ENCODE measurements around the gene PRKN. TPM values are rescaled to one million over a fixed set of nuclear protein-coding genes. Genes with fewer than 3 reads are reported as not detected.

PRKN gene
- total RNA-seq, 2 experiments from 2014 or later = not detected

DNA sequence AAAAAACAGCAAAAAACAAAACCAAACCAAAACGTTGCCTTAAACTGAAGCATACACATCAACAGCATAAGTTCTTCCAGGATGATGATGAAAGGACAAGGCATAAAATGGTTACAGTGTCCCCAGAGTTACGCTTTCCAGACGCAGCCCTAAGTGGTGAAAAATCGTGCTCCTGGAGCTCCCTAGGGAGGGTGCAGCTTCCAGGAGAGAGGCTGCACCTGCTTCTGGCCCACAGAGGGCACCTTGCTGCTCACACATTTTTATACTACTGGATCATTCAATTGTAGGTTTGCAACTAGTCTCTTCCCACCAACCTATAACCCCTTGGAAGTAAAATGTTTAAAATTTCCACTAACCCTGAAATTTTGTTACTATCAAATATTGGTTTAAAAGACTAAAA, 115.0 kb downstream of the PRKN start:
- no peaks in the 10 kb centered on the region for H3K4me1 Mint-ChIP-seq
- H3K9me3 Mint-ChIP-seq (ENCODE audit: low read depth) = no peaks in the 10 kb centered on the region
- ATAC-seq (no peak), DNase-seq (no peak)
- H3K27ac Mint-ChIP-seq = no peak overlapping the region
- H3K4me3 Mint-ChIP-seq = no peak overlapping the region
- no peaks in the 10 kb centered on the region for H3K27me3 Mint-ChIP-seq
- CTCF ChIA-PET = interaction anchor here (0.8 kb wide), 1 partner anchor 21 kb away, joined by 3 read pairs; no protein-coding TSS in a partner anchor
- no peaks in the 10 kb centered on the region for H3K36me3 Mint-ChIP-seq

DNA sequence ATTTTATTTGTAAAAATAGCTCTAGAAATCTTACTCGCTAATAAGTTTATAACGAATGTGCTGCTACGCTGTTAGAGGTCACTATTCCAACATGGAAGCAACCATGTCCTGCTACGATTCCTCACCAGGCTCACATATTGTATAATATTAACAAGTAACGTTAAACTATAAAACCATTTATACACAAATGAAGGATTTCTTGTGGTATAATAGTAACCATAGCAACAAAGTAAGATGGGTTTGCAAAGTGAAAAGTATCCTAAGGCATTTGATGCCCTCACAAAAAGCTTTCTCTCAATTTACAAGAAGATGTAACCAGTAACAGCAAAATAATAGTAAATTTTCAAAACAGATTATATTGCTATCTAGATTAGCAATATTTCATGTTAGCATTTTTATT, 117.2 kb downstream of the PRKN start:
- DNase-seq = no peak
- Mint-ChIP-seq H3K4me3 (no peak overlapping the region), H3K27me3 (no peaks in the 10 kb centered on the region), H3K4me1 (no peaks in the 10 kb centered on the region), H3K36me3 (no peaks in the 10 kb centered on the region), H3K27ac (no peak overlapping the region), H3K9me3 (ENCODE audit: low read depth) (no peaks in the 10 kb centered on the region)
- ATAC-seq = no peak
- CTCF ChIA-PET = no interaction called here

GRCh38 chr6:162605881-162606280, 121.7 kb downstream of the PRKN start:
- no peak overlapping the region for H3K4me3 Mint-ChIP-seq
- CTCF ChIA-PET = no interaction called here
- DNase-seq = no peak

GRCh38 chr6:162603231-162604015, 124.1 kb downstream of the PRKN start:
- no peaks in the 10 kb centered on the region for H3K4me1 Mint-ChIP-seq
- no peaks in the 10 kb centered on the region for H3K9me3 Mint-ChIP-seq (ENCODE audit: low read depth)
- CTCF ChIA-PET = no interaction called here
- H3K27ac Mint-ChIP-seq = no peak overlapping the region
- H3K4me3 Mint-ChIP-seq = no peak overlapping the region
- DNase-seq (no peak), ATAC-seq (no peak)
- no peaks in the 10 kb centered on the region for H3K27me3 Mint-ChIP-seq
- H3K36me3 Mint-ChIP-seq = no peaks in the 10 kb centered on the region

More at GRCh38 chr6:162605881-162606280, 121.7 kb downstream of the PRKN start:
- Mint-ChIP-seq H3K36me3 (no peaks in the 10 kb centered on the region), H3K27ac (no peak overlapping the region), H3K27me3 (no peaks in the 10 kb centered on the region), H3K4me1 (no peaks in the 10 kb centered on the region), H3K9me3 (ENCODE audit: low read depth) (no peaks in the 10 kb centered on the region)
- ATAC-seq = no peak

DNA sequence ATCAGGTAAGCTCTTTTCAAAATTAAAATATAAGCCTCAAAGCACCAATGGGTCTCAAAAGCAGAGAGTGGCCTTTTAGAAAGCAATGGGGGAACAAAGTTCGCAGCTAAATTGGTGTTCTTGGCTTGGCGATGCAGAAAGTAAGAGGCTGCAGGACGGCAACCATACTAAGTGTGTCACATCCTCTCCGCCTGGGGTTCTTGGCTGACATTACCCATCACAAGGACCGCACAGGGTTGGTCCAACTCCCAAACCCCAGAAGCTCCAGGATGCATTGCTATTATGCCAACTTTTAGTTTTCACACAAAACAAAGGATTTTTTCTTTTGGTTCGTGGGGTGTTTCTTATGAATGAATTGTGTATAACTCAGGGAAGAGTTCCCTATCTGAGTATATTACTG, 124.8 kb downstream of the PRKN start:
- H3K4me1 Mint-ChIP-seq = no peaks in the 10 kb centered on the region
- ATAC-seq (no peak), DNase-seq (no peak)
- H3K27me3 Mint-ChIP-seq = no peaks in the 10 kb centered on the region
- H3K4me3 Mint-ChIP-seq = no peak overlapping the region
- CTCF ChIA-PET = no interaction called here
- no peak overlapping the region for H3K27ac Mint-ChIP-seq
- H3K36me3 Mint-ChIP-seq = no peaks in the 10 kb centered on the region
- no peaks in the 10 kb centered on the region for H3K9me3 Mint-ChIP-seq (ENCODE audit: low read depth)

DNA sequence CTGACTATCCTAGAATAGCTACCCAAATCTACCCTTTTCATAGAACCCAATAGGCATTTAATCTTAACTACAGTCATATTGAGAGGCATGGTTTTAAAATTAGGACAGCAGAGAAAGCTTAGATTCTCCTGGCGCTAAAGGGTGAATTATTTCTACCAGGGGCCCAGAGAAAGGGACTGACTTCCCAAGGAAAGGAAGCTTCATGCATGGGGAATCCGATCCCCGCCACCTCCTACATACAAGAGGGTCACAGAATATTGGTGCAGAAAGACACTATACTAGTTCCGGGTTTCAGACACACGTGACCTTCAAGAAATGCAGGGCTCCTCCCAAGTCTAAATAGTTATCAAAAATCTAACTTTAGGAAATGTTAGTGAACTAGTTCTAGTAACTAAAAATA, 130.9 kb downstream of the PRKN start:
- Mint-ChIP-seq H3K4me1 (no peaks in the 10 kb centered on the region), H3K4me3 (no peak overlapping the region), H3K36me3 (no peaks in the 10 kb centered on the region), H3K27me3 (no peaks in the 10 kb centered on the region), H3K27ac (no peak overlapping the region), H3K9me3 (ENCODE audit: low read depth) (no peaks in the 10 kb centered on the region)
- DNase-seq = no peak
- no peak for ATAC-seq
- CTCF ChIA-PET = no interaction called here

DNA sequence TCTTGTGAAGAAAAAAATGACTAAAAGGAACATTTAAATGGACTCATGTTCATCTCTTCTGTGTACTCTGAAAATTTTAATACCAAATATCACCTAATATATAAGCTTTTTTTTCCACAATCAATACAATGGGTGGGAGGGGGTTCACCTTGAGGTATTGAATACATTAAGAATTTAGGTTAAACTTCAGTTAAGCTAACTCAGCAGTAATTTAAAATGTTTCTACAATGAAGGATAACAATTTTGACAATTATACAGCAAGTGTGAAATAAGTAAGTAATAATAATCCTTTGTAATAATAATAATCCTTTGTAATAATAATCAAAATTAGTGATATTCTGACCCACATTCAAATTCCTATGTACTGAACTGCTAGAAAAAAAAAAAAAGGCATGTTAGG, 136.0 kb downstream of the PRKN start:
- no peaks in the 10 kb centered on the region for H3K4me1 Mint-ChIP-seq
- no peak overlapping the region for H3K4me3 Mint-ChIP-seq
- H3K36me3 Mint-ChIP-seq = no peaks in the 10 kb centered on the region
- no peak for ATAC-seq
- no peaks in the 10 kb centered on the region for H3K27me3 Mint-ChIP-seq
- CTCF ChIA-PET = no interaction called here
- H3K9me3 Mint-ChIP-seq (ENCODE audit: low read depth) = no peaks in the 10 kb centered on the region
- no peak for DNase-seq
- no peak overlapping the region for H3K27ac Mint-ChIP-seq

DNA sequence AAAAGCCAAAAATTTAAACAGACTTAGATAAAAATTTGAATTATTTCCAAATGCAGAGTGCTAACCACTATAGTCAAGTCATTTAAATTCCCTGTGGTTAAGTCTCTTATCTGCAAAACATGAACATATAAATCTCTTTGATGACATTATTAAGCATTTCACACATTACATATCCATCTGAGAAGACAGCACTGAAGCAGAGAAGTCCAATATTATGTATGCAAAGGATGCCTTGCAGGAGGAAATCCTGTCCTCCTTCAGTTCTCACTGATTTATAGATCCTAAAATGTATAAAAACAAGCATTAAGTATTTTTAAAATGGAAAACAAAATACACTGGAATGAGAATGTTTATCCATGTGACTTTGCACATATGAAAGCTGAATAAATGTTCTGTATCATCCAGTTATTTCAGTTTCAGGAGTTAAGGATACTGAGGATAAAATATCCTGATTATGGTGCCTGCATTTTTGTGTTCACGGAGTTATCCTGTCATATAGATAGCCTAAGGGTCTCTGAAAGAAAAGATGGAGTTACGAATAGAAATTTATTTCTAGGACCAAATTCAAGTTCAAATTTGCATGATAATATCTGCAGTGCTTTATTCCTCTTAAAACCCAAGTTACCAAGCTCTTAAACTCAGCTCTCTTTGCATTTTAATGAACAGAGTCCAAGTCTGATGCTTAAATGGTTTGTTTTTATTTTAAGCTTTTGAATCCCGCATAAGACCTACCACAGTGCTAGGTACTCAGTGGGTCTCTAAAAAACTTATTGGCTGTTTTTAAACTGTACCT, 145.4 kb downstream of the PRKN start:
- CTCF ChIA-PET = no interaction called here
- Mint-ChIP-seq H3K27me3 (no peaks in the 10 kb centered on the region), H3K36me3 (no peaks in the 10 kb centered on the region), H3K27ac (no peak overlapping the region), H3K4me3 (no peak overlapping the region), H3K9me3 (ENCODE audit: low read depth) (no peaks in the 10 kb centered on the region), H3K4me1 (no peaks in the 10 kb centered on the region)
- ATAC-seq = no peak
- DNase-seq = no peak

DNA sequence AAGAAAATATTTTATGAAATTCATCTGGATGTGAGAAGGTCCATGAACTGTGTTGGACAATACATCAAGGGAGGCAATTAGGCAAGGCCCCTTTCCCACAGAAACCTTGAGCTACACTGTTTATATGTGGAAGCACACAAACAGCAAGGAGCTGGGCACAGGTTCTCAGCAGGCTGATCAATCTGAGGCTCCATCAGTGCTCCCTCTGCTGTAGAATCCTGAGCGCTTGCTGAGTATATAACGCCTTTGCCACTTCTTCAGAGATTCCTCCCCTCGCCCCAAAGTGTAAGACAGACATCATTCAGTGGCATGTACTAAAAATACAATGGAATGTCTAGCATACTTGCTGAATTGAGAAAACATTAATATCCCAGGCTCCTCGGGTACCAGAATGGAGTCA, 146.9 kb downstream of the PRKN start:
- CTCF ChIA-PET = no interaction called here
- H3K4me1 Mint-ChIP-seq = no peaks in the 10 kb centered on the region
- H3K9me3 Mint-ChIP-seq (ENCODE audit: low read depth) = no peaks in the 10 kb centered on the region
- no peaks in the 10 kb centered on the region for H3K36me3 Mint-ChIP-seq
- H3K27ac Mint-ChIP-seq = no peak overlapping the region
- ATAC-seq = no peak
- no peak overlapping the region for H3K4me3 Mint-ChIP-seq
- no peak for DNase-seq
- H3K27me3 Mint-ChIP-seq = no peaks in the 10 kb centered on the region

- no peaks in the 10 kb centered on the region for H3K4me1 Mint-ChIP-seq
- no peaks in the 10 kb centered on the region for H3K27me3 Mint-ChIP-seq
- no peak for ATAC-seq
- CTCF ChIA-PET = no interaction called here
- no peak overlapping the region for H3K4me3 Mint-ChIP-seq
- no peaks in the 10 kb centered on the region for H3K9me3 Mint-ChIP-seq (ENCODE audit: low read depth)
- no peak overlapping the region for H3K27ac Mint-ChIP-seq
- no peaks in the 10 kb centered on the region for H3K36me3 Mint-ChIP-seq
- no peak for DNase-seq
These were observed 151.6 kb downstream of the PRKN start for GRCh38 chr6:162576016-162576415.

DNA sequence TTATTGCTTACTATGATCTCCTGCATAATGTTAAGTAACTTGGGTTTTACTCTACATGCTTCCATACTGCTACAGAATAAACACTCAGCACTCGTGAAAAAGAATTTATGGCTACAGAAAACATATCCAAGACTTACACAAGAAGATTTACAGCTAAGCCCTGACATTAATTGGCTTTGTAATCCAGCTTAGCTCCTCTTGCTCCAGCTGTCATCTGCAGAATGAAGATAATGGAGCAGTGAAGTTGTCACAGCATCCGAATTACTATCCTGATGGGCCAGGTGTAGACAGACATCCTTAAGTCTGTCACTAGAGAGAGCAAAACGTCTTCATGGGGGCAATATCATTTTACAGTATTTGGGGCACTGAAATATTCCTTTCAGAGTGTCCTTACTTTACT, 155.3 kb downstream of the PRKN start:
- Mint-ChIP-seq H3K9me3 (ENCODE audit: low read depth) (peaks cover 3% of the 10 kb centered on the region), H3K36me3 (no peaks in the 10 kb centered on the region), H3K4me1 (no peaks in the 10 kb centered on the region), H3K27me3 (no peaks in the 10 kb centered on the region), H3K4me3 (no peak overlapping the region), H3K27ac (no peak overlapping the region)
- ATAC-seq (no peak), DNase-seq (no peak)
- CTCF ChIA-PET = no interaction called here

DNA sequence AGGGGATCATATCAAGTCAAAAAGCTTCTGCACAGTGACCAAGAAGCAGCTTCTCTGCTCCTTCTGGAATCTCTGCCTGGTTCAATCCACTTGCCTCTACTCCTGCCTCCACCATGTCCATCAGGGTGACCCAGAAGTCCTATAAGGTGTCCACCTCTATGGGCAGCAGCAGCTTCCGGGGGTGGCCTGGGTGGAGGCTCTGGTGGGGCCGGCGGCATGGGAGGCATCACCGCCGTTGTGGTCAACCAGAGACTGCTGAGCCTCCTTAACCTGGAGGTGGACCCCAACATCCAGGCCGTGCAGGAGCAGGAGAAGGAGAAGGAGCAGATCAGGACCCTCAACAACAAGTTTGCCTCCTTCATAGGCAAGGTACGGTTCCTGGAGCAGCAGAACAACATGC, 159.3 kb downstream of the PRKN start:
- H3K9me3 Mint-ChIP-seq (ENCODE audit: low read depth) = peaks cover 3% of the 10 kb centered on the region
- H3K36me3 Mint-ChIP-seq = no peaks in the 10 kb centered on the region
- no peak overlapping the region for H3K27ac Mint-ChIP-seq
- DNase-seq (no peak), ATAC-seq (no peak)
- H3K27me3 Mint-ChIP-seq = no peaks in the 10 kb centered on the region
- H3K4me1 Mint-ChIP-seq = no peaks in the 10 kb centered on the region
- CTCF ChIA-PET = no interaction called here
- no peak overlapping the region for H3K4me3 Mint-ChIP-seq

GRCh38 chr6:162562041-162562440, 165.5 kb downstream of the PRKN start:
- CTCF ChIA-PET = no interaction called here
- Mint-ChIP-seq H3K4me1 (no peaks in the 10 kb centered on the region), H3K36me3 (no peaks in the 10 kb centered on the region), H3K27ac (no peak overlapping the region), H3K9me3 (ENCODE audit: low read depth) (no peaks in the 10 kb centered on the region), H3K4me3 (no peak overlapping the region), H3K27me3 (no peaks in the 10 kb centered on the region)
- DNase-seq = no peak
- no peak for ATAC-seq

DNA sequence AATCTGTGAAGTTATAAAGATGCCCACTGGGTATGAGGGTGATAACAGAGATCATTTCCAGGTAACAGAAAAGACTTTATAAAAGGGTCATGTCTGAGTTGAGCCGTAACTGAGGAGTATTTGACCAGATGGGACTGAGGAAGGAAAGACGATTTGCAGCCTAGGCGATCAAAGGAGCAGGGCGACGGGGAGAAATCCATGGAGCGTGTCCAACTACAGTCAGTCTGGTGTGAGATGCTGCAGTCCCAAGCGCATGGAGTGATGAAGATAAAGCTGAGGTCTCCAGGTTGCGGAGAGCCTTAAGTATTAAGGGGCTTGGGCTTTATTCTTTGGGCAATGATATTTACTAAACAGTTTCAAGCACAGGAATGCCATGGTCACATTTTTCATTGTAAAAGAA, 166.7 kb downstream of the PRKN start:
- CTCF ChIA-PET = no interaction called here
- Mint-ChIP-seq H3K36me3 (no peaks in the 10 kb centered on the region), H3K4me3 (no peak overlapping the region), H3K27ac (no peak overlapping the region), H3K9me3 (ENCODE audit: low read depth) (no peaks in the 10 kb centered on the region), H3K4me1 (no peaks in the 10 kb centered on the region), H3K27me3 (no peaks in the 10 kb centered on the region)
- DNase-seq (no peak), ATAC-seq (no peak)
